Stimulated activated CD4-positive, alpha-beta T cell treated with anti-CD3 and anti-CD28 coated beads, Interleukin-4, amount 100 ng/mL, for 4 hours (primary cell): ENCODE measurements around the gene SCGB1D1.

ENCODE experiments used
- DNase-seq, 2 experiments: peaks; one replicate each; pipeline ENCODE4 v3.0.0-alpha.2; 2020

Gene SCGB1D1

DNA sequence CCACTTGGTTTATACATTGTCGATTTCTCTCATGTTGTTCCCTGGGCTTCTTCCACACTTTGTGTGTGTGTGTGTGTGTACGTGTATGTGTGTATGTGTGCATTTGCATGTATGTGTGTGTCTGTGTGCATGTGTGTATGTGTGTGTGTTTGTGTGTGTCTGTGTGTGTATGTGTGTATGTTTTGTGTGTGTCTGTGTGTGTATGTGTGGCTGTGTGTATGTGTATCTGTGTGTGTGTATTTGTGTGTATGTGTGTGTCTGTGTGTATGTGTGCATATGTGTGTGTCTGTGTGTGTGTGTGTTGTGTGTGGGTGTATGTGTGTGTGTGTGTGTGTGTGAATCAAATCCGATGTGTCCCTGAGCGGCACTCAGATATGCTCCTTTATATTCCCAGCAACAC lies 47.5 kb downstream of the SCGB1D1 start:
- no peak for DNase-seq

GRCh38 chr11:62238151-62238550 lies 48.1 kb downstream of the SCGB1D1 start:
- DNase-seq, result no peak

- DNase-seq, result no peak
Measured at GRCh38 chr11:62241095-62241494, 51.1 kb downstream of the SCGB1D1 start.

DNA sequence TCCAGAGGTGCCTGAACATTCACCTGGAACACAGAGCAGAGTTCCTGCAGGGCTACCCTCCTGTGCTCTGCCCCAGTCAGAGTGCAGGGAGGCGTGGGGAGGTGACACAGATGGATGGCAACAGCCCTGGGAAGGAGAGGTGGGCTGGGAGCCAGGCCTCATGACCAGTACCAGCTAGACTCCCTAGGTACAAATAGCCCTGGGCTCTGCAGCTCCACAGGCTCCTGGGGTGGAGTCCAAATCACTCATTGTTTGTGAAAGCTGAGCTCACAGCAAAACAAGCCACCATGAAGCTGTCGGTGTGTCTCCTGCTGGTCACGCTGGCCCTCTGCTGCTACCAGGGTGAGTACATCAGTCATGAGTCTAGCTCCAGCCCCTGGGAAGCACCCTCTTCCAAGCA lies 52.0 kb downstream of the SCGB1D1 start, which contains the start of gene SCGB1D2:
SCGB1D2 (plus strand) TSS at position 219 of the 400 bp plus-strand sequence; CDS start at position 288, 69 bp downstream.
- no peak for DNase-seq
